ENCODE data around the gene PKD1L1. TPM values are rescaled to one million over a fixed set of nuclear protein-coding genes. Genes with fewer than 3 reads are reported as not detected.

Gene PKD1L1
- total RNA-seq, 2 donors from 2014 or later, result 0.13 to 0.20 TPM

DNA sequence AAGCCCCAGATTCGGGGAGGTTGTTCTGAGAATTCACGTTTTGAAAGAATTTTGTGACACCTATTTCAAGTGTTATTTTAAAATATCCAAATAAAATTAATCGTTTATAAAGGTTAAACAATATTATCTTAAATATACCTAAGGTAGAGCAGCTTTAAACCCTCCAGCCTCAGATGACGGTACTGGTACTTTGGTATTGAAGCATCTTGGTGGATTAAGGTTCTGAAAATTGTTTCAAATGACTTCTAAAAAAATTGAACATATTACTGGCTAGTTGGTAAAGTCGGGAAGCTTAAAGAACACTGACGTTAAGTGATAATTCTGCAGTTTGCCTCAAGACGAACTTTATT, 31.5 kb upstream of the PKD1L1 start:
- Mint-ChIP-seq H3K27me3 (ENCODE audit: insufficient read depth) (no peaks in the 10 kb centered on the region), H3K27ac (peak overlapping the region; percentile 96), H3K4me3 (peak overlapping the region; percentile 89), H3K36me3 (ENCODE audit: low read depth) (peaks cover 32% of the 10 kb centered on the region), H3K9me3 (no peaks in the 10 kb centered on the region), H3K4me1 (peaks cover 8% of the 10 kb centered on the region)
- 80 to 81% methylated on average over 1 to 5 of the region's 7 CpGs for WGBS, 2 experiments (ENCODE audit: insufficient coverage in 1 of 2, insufficient read length in 1 of 2)
- Histone ChIP-seq H3K9me3 (ENCODE audit: control insufficient read depth, low read length) (no peaks in the 10 kb centered on the region), H3K36me3 (ENCODE audit: control insufficient read depth, insufficient read depth, low read length) (peaks cover 36% of the 10 kb centered on the region), H3K27me3 (ENCODE audit: control insufficient read depth, insufficient read depth, low read length, poor library complexity, severe bottlenecking) (no peaks in the 10 kb centered on the region), H3K4me3 (ENCODE audit: low read length) (peak overlapping the region; percentile 99), H3K4me1 (ENCODE audit: control insufficient read depth, insufficient read depth, low read length) (peaks cover 6% of the 10 kb centered on the region), H3K27ac (ENCODE audit: low read depth, low read length) (no peak overlapping the region), H3K9ac (ENCODE audit: extremely low read depth, low read length, poor library complexity, severe bottlenecking) (no peak overlapping the region)
- DNase-seq, result no peak
- TF ChIP-seq, protein P1, sequence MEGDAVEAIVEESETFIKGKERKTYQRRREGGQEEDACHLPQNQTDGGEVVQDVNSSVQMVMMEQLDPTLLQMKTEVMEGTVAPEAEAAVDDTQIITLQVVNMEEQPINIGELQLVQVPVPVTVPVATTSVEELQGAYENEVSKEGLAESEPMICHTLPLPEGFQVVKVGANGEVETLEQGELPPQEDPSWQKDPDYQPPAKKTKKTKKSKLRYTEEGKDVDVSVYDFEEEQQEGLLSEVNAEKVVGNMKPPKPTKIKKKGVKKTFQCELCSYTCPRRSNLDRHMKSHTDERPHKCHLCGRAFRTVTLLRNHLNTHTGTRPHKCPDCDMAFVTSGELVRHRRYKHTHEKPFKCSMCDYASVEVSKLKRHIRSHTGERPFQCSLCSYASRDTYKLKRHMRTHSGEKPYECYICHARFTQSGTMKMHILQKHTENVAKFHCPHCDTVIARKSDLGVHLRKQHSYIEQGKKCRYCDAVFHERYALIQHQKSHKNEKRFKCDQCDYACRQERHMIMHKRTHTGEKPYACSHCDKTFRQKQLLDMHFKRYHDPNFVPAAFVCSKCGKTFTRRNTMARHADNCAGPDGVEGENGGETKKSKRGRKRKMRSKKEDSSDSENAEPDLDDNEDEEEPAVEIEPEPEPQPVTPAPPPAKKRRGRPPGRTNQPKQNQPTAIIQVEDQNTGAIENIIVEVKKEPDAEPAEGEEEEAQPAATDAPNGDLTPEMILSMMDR (conservative IDR thresholded peaks at IDR 0.05), result no peak

DNA sequence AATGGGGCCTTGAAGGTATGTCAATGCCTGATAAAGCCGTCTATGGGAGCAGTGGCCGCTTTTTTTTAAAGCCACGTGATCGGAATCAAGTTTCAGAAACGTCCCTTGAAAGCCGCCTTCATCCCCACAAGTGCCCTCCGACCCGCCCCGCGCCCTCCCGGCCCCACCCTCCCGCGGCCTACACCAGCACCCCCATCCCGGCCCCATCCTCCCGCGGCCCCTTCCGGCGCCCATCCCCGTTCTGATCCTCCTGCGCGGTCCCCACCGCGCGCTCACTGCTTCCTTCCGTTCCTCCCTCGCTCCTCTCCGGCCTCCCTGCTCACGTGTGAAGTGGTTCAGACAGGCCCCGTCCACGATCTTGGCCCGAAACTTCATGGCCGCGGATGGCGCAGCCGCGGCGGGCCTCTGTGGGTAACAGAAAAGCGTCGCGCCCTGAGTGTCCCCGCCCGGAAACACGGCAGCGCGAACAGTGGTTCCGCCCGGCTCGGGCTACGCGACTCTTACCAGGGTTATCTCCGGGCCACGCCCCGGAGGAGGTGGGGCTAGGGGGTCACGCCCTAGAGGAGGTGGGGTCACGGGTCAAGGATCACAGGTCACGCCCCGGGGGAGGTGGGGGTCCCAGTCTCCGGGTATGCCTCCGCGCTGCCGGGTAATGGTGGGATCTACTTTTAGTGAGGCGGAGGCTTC, 31.0 kb upstream of the PKD1L1 start, which contains the start of gene HUS1:
TSS of gene HUS1 (minus strand) at position 471 of the 687 bp plus-strand sequence. CDS start at position 375, 96 bp downstream.
- H3K9me3 Mint-ChIP-seq, result no peaks in the 10 kb centered on the region
- H3K27me3 Mint-ChIP-seq (ENCODE audit: insufficient read depth), result no peaks in the 10 kb centered on the region
- WGBS, 2 experiments (ENCODE audit: insufficient coverage in 1 of 2, insufficient read length in 1 of 2), result 0 to 1% methylated on average over 10 to 62 of the region's 62 CpGs
- Histone ChIP-seq H3K4me3 (ENCODE audit: low read length) (peak within 1 kb of the TSS; percentile 99), H3K36me3 (ENCODE audit: control insufficient read depth, insufficient read depth, low read length) (peaks cover 41% of the 10 kb centered on the region), H3K27me3 (ENCODE audit: control insufficient read depth, insufficient read depth, low read length, poor library complexity, severe bottlenecking) (no peaks in the 10 kb centered on the region), H3K27ac (ENCODE audit: low read depth, low read length) (peak within 1 kb of the TSS; percentile 86), H3K9me3 (ENCODE audit: control insufficient read depth, low read length) (no peaks in the 10 kb centered on the region), H3K4me1 (ENCODE audit: control insufficient read depth, insufficient read depth, low read length) (peaks cover 6% of the 10 kb centered on the region), H3K9ac (ENCODE audit: extremely low read depth, low read length, poor library complexity, severe bottlenecking) (peak within 1 kb of the TSS; percentile 77)
- H3K27ac Mint-ChIP-seq, result peak within 1 kb of the TSS; percentile 96
- H3K4me1 Mint-ChIP-seq, result peaks cover 8% of the 10 kb centered on the region
- H3K36me3 Mint-ChIP-seq (ENCODE audit: low read depth), result peaks cover 37% of the 10 kb centered on the region
- peak within 1 kb of the TSS; percentile 89 for H3K4me3 Mint-ChIP-seq
- TF ChIP-seq, protein P1 (conservative IDR thresholded peaks at IDR 0.05), result no peak
- peak; percentile 98 for DNase-seq

DNA sequence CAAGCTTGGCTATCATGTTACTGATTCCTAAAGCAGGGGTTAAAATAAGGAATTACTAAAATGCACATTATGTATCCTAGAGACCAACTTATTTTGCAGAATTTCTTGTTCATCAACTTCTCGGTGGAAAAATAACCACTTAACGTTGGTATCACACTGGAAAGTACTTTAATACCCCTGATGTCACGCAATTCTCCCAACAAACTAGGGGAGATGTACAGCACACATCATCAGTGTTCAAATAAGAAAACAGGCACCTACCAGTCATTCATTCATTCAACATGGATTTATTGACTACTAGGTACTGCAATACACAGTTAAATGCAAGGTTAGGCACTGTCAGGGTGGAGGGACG, 30.5 kb upstream of the PKD1L1 start:
- H3K27ac Mint-ChIP-seq, result peak overlapping the region; percentile 79
- TF ChIP-seq, protein P1 (conservative IDR thresholded peaks at IDR 0.05), result no peak
- H3K36me3 ChIP-seq (ENCODE audit: control insufficient read depth, insufficient read depth, low read length), result peaks cover 46% of the 10 kb centered on the region
- peaks cover 42% of the 10 kb centered on the region for H3K36me3 Mint-ChIP-seq (ENCODE audit: low read depth)
- no peak for DNase-seq
- H3K4me3 ChIP-seq (ENCODE audit: low read length), result peak overlapping the region; percentile 99
- WGBS, 2 experiments (ENCODE audit: insufficient coverage in 1 of 2, insufficient read length in 1 of 2), result 30 to 49% methylated on average over 4 of the region's 4 CpGs
- H3K27me3 ChIP-seq (ENCODE audit: control insufficient read depth, insufficient read depth, low read length, poor library complexity, severe bottlenecking), result no peaks in the 10 kb centered on the region
- H3K27ac ChIP-seq (ENCODE audit: low read depth, low read length), result no peak overlapping the region
- no peaks in the 10 kb centered on the region for H3K9me3 ChIP-seq (ENCODE audit: control insufficient read depth, low read length)
- peak overlapping the region; percentile 77 for H3K9ac ChIP-seq (ENCODE audit: extremely low read depth, low read length, poor library complexity, severe bottlenecking)
- peaks cover 8% of the 10 kb centered on the region for H3K4me1 Mint-ChIP-seq
- peak overlapping the region; percentile 89 for H3K4me3 Mint-ChIP-seq
- H3K4me1 ChIP-seq (ENCODE audit: control insufficient read depth, insufficient read depth, low read length), result peaks cover 6% of the 10 kb centered on the region
- no peaks in the 10 kb centered on the region for H3K9me3 Mint-ChIP-seq
- H3K27me3 Mint-ChIP-seq (ENCODE audit: insufficient read depth), result no peaks in the 10 kb centered on the region
